HG02970 (cell line): ENCODE data around the gene ZNF608.

Source experiments
- ATAC-seq: cut with Tn5 transposase; IDR thresholded peaks from one replicate; pipeline ENCODE4 v1.9.1; 2021; ENCODE audit warnings: mild to moderate bottlenecking, moderate library complexity, moderate number of reproducible peaks; ENCODE audit not compliant: unreplicated experiment, low FRiP score

The ZNF608 gene

DNA sequence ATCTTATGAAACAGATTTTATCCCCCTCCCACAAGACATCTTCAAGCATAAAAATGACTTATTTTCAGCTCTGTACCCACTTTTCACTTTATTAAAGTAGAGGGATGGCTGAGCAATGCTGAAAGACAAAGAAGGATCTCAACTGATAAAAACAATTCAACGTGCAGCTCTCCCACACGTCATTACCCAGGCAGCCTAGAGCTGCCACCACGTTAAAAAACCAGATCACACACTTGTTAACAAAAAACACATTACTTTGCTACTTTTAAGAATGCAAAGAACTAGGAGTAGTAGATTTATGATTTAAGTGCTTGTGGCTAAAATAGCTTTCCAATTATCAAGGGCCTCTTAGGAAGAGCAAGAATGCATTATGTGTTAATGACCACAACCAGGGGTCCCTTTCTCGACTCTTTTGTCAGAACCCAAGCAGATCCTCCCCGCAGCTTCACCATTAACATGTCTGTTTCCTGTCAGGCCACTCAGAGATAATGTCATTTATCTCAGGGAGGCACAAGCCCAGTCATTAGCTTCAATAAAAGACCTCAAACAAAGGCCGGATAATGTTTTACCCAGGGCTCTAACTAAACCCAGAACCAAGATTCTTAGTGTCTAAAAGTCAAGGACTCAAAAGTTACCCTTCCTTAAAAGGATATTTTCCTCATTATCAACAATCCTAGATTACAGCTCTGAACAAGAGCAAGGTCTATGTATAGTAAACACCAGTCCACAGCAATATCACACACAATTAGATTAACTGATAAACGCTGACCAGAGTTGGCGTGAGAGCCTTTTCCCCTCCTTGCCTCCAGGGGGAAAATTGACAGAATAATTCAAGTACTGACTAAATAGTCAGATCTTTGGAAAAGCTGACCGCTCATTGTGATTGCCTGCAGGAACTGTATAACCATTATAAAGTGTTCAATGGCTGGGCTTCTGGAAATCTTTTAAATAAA, 7.5 kb downstream of the ZNF608 start:
- ATAC-seq: no peak

DNA sequence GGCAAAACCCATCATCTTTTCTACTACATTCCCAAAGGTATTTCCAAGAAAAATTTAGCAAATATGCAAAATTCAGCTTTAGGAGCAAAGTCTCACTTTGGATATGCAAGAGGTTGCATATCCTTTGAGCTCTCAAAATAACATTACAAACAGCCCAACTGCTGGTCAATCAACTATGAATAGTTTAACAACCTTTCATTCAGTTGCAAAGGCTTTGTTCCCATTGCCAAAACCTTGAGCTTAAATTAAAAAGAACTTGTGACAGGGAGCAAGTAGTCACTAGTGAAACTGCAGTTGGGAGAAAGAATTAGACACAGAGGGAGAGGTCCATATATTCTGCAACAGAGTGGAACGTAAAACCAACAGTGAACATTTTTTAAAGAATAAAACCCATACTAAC, 8.8 kb downstream of the ZNF608 start:
- ATAC-seq: no peak

DNA sequence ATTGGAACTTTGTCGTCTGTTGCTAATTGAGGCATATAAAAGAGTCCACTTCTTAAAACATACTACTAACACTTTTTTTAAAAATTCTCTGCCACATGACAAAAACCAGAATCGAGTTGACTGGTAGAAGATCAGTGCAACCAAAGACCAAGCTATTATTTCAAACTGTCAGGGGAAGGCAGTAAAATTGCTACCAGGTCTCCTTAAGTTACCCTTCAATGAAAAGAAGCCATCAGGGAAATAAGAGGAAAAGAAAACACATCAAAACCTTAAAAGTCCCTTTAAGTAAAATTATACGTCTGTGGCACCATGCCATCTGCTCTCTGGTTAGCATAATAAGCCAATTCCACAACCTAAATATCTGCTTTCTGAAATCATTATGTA, 9.6 kb downstream of the ZNF608 start:
- no peak for ATAC-seq

DNA sequence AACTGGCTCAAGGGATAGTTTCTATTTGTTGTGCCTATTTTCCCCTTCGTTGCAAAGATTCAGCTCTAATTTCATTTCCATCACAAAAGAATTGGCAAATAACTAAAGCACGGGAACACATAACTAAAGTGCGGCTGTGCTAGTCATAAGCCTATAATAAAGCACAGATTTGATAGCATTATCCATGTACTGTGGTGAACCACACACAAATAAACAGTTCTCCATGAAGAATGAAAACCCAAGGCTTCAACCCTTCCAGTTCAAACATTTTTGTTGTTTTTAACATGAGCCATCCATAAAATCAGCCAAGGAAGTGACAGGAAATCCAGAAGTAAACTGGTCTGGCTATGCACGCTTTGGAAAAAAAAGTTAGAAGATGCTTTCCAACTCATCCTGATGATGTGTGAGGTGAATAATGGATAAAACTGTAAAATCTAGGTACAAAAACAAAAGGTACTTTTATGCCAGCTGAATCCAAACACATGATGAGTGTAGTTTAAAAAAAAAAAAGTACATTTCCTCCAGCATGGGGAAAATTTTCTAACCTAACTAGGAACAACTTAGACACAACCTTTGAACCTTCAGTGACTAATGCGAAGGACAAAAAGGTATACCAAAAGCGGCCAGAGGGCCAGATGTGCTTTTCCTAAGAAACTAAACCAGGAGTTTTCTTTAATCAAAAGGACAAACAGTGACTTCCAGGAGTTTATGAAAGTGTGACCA, 10.2 kb downstream of the ZNF608 start:
- ATAC-seq: no peak

DNA sequence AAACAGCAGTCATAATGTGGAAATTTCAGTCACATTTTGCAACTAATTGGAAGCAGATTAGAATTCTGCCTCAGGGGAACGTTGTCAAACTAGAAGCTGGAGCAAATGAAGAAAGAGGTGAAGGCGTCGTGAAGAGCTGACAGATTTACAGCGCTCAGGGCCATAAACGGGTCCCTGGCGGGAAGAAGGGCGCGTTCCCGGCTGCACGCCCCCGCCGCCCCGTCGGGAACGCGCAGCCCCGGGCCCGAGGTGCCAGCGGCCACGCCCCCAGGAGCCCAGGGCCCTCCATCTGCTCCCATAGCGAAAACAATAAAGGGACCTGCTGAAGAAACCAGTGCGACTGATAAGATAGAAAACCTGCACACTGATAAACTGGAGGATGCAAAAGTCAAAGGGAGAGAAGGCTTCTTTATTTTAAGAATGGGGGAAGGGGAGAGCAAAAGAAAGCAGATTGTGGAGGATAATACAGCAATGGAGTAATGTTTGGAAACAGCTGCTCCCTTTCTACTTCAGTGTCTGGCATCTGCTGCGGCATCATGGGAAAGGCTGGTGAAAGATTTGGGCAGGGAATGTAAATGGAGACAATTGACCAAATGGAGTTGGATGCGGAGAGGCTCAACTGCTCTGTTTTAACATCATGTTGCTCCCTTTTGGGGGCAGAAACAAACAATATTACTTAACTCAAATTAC, 11.1 kb downstream of the ZNF608 start:
- ATAC-seq: no peak

DNA sequence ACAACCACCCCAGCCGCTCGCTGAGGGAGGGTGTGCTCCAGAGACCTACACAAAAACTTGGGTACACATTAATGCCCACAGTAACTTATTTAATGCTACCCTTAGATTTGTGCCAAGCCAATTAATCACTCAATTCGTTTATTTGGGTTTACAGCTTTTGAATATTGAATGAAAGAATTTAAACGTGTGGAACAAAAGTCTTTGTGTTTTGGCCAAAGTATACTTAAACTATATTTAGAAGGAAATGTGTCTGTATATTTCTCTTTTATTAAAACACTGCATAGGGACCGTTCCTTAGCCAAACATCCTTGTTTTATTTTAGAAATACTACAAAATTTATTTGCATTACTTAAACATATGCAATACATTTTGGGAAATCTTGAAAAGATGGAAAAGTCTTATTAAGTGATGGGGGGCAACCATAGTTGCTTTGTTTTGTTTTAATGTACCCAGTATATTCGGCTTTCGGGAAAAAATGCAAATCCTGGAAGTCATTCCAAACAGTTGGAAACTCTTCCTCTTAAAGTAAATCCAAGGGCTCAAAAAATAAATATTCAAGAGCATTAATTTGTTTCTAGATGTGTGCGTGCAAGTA, 11.8 kb downstream of the ZNF608 start:
- no peak for ATAC-seq

DNA sequence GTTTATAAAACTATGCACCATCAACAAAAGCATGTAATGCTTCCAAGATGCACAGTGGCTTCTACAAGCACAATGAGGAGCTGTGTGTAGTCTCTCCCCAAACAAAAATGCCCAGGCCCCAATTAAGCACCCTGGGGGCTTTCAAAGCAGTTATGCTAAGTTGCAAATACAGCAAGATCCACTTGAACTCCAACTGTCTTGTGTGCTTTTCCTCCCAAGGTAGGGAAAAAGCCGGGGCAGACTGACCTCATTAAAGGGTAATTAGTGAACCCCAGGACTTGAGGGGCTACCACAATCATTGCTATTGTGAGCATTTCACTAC, 13.1 kb downstream of the ZNF608 start:
- no peak for ATAC-seq

DNA sequence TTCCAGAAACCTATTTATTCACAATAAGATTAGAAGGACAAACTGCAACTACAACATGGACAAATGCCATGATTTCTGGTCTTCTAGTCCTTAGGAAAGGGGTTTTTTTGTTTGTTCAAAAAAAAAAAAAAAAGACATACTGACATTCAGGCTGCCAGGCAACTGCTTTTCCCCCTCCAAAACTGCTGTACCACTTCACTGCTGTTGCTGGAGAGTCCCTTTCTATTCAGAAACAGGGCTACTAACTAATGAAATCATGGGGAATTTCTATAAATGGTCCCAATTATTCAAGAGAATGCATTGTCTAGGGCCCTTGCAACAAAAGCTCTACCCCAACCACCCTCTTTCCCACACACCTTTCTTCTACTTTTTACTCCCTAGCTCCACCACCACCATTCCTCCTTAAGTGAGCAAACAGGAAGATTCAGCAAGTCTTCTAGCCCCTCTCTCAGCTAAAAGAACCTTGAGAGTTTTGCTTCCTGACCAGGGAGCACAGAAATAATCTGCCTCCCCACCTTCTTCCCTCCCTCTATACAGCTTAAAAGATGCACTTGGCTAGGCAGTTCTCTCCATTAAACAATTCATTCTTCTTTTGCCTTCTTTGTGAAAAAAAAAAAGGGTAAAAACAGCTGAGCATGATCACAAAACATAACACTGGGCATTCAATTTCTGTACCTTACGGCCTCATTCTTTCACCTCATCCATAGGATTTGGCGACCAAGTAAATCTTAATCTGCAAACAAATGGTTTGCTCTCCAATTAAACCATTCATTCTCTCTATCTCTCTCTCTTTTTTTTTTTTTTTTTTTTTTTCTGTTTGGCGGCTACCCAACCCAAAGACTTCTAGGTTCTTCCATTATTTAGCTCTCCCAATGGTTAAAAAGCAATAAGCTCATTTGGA, 13.8 kb downstream of the ZNF608 start:
- no peak for ATAC-seq

DNA sequence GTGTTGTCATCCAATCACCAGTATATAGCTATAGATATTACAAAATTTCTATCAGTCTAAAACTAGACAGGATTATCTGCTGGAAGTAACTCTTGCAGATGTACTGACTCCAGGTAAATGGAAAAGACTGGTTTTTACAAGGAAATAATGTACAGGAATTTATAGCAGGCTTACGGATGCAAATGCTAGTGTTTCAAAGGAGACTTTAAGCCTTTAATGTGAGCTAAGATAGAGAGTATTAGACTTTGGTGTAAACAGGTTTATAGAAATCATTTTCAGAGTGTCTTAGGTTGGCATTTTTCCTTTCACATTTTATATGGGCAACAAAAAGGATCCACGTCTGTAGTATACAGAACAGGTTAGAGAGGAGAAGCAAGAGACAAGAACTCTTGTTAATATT, 16.1 kb downstream of the ZNF608 start:
- no peak for ATAC-seq

DNA sequence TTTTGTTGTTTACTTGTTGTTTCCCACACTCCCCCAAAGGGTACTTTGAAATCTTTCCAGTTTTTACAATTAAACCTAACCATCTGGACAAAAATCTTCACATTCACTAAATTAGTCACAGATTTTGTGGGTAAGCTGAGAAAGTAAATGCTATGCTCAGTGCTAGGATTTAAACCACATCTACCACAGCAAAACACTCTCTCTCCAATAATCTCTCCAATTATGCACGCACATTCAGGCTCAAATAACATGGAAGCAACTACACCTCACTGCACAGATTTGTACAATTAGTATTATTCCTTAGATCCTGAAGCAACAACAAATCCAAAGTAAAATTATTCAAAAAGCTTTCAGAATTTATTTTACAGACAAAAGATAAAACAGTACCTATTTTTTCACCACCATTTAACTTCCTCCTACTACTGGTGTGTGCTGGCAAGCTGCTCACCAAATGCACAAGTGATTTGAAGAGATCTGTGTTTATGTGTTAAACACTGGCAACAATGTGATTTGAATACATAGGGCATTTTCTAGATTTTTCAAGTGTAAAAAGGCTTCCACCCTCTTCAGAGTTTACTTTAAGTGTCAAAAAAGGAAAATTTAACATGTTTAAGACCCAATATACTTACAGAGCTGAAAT, 16.6 kb downstream of the ZNF608 start:
- ATAC-seq: no peak

DNA sequence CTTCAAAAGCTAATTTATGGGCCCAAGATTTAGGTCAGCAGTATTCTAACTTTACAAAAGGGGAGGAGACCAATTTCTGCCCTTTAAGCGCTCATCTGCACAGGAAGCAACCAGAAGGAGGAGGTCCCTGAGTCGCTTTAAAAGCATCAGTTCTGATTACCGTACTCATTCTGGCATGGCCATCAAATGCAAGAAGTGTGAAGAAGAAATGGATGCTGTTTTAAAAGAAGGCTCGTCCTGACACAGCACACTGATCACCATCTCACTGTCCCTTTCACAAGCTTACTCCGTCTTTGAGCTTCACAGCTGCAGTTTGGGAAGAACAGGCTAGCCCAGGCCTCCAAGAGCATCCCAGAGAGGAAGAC, 17.5 kb downstream of the ZNF608 start:
- no peak for ATAC-seq

DNA sequence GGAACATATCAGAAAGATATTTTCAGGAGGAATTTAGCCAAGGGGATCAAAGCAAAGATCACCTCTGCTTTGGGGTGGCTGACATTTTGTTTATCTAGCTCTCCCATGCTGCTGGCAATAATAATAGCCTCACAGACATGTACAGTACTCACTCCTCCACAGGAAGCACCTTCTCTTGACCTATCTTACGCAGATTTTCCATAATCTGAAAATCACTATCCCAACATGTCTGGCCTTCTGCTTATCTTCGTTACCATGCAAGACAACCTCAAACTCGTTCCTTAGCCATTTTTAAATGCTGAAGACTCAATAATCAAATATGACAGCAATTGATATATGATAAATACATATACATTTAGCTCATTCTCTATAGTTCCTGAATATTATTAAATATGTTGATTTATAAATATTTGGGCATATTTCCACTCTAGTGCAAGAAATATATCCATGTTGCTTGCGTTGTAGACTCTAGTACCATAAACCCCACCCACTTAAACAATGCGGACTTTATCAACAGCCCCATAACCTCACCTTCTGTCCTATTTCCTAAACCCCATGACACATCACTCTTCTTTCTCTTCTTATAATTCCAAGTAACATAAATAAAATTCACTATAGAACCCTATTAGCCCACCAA, 18.0 kb downstream of the ZNF608 start:
- ATAC-seq: no peak

DNA sequence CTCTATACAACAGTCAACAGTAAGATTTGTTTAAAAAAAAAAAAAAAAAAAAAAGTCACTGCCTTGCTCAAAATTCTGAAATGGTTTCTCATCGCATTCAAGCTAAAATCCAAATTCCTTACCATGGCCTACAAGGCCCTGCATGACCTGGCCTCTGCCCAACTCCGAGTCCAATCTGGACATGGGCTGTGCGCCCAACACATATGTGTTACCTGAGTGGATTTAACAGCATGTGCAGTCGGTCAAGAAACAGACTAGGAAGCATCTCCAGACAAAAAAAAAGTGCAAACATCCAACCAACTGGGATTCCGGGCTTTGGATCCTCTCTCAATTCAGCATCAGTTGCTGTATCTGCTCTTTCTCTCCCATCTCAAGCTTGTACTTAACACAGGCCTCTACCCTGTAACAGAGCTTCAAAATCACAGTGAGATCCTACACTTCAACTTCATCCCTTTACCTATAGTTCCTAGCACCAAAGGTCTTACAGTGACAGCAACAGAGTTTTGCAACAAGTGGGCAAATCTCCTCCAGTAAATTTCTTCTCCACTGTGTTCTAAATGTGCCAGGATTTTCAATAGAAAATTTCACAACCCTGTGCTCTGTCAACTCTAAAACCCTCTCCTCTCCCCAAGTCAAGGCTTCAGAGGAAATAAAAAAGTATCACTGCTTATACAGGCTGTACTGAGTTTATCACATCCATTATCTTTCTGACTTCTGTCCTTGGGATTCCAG, 19.6 kb downstream of the ZNF608 start:
- ATAC-seq: no peak

DNA sequence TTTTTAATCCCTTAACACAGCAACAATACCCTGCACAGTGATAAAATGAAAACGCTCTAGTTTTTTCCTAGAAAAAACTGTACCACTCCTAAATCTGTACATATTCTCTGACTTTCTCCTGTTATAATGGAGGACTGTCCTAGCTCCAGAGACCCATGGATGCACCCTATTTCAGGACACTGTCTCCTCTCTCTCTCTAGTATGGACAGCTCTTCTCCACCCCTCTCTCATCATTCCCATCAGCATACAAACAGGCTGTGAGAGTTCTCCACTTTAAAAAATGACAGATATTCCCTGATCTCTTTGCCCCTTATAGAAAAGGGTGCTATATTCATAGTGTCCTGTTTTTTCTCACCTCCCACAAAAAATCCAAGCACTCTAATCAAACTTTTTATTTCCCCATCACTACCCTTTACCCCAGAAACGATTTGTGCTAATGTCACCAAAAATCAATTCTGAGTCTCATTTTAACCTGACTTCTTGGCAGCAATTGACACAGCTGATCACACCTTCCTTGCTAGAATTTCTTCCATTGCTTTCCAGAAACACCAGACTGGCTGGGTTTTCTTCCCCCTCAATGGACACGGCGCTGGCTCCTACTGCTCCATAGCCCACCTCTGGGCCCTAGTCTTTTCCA, 20.7 kb downstream of the ZNF608 start:
- ATAC-seq: no peak

DNA sequence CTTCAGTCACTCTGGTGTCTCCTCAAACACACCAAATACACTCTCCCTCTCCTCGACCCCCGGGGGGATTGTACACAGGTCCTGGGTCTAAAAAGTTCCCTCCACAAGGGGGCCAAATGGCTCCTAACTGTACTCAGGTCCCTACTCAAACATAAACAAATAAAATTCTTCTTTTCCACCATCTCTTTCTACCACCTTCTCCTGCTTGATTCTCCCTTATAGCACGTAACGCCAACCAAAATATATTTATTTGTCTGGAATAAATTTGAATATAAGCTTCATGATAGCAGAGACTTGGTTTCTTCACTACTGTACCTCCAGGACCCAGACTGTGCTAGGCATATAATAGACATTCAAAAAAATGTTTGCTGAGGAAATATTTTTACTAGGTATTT, 21.4 kb downstream of the ZNF608 start:
- ATAC-seq: no peak

DNA sequence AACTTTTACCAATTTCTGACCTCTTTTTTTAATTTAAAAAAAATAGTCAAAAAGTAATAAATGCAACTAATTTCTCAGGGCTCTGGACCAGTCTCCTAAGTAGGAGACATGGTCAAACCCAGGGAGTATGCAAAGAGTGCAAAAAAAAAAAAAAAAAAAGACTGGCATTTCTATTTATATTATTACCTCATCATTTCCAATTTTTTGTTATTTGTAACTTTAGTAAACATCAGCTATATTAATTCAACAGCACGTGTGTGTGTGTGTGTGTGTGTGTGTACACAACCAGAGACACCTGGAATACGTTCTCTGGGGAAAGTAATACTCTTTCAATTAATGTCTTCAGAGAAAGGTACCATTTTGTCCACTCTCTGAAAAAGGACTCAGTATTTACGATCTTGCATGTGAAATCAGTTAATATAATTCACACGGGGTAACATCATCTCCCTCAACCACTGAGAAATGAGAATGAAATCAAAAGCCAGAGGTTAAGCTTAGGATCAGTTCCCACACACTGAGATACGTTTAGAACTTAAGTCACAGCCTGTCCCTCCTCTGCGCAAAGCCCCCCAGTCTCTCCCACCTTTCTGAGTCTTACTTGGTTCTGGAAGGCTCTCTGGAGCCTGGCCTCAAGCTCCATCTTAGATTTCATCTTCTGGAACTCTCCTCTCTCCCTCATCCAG, 21.9 kb downstream of the ZNF608 start:
- ATAC-seq: no peak

DNA sequence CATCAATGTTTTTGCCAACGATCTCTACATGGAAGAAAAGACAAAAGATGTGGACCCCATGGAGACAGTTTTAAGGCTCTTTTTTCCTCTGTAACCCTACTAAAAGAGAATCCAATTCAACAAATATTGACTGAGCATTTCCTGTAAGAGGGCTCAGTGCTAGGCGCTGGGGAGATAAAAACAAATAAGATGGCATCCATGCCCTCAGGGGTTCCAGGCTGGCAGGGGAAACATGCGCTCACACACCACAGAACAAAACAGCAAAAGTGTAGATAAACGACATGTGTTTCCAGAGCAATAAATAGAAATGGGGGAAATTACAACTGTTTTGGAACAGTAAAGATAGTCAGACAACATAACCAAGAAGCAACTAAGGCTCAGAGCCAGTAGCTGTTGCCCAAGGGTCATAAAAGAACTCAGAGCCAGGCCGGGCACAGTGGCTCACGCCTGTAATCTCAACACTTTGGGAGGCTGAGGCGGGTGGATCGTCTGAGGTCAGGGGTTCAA, 25.2 kb downstream of the ZNF608 start:
- no peak for ATAC-seq
